ENCODE results near the gene CDC42BPA. TPM values are rescaled to one million over a fixed set of nuclear protein-coding genes. Genes with fewer than 3 reads are reported as not detected.
"Not testable (repeated sequence)": the region's sequence is repeated elsewhere in the genome, so short reads cannot be mapped to it uniquely, and the experiment has no call there.

The CDC42BPA gene
- total RNA-seq, 1 donor, result 2.3 TPM

GRCh38 chr1:227349967-227350366 lies 31.7 kb upstream of the CDC42BPA start:
- Histone ChIP-seq H3K4me1 (ENCODE audit: insufficient read depth, low read length) (no peaks in the 10 kb centered on the region), H3K4me3 (ENCODE audit: low read length) (no peak overlapping the region), H3K27me3 (ENCODE audit: insufficient read depth, low read length) (no peaks in the 10 kb centered on the region), H3K9me3 (ENCODE audit: low read depth, low read length) (no peaks in the 10 kb centered on the region)

- H3K4me3 ChIP-seq (ENCODE audit: low read length), result no peak overlapping the region
- no peaks in the 10 kb centered on the region for H3K9me3 ChIP-seq (ENCODE audit: low read depth, low read length)
- no peaks in the 10 kb centered on the region for H3K4me1 ChIP-seq (ENCODE audit: insufficient read depth, low read length)
- H3K27me3 ChIP-seq (ENCODE audit: insufficient read depth, low read length), result no peaks in the 10 kb centered on the region
Observed at GRCh38 chr1:227343727-227344551, 25.6 kb upstream of the CDC42BPA start.

- no peaks in the 10 kb centered on the region for H3K4me1 ChIP-seq (ENCODE audit: insufficient read depth, low read length)
- H3K4me3 ChIP-seq (ENCODE audit: low read length), result no peak overlapping the region
- H3K27me3 ChIP-seq (ENCODE audit: insufficient read depth, low read length), result no peaks in the 10 kb centered on the region
- no peaks in the 10 kb centered on the region for H3K9me3 ChIP-seq (ENCODE audit: low read depth, low read length)
Observed at GRCh38 chr1:227343206-227343605, 24.9 kb upstream of the CDC42BPA start.

GRCh38 chr1:227342075-227342829 lies 24.0 kb upstream of the CDC42BPA start:
- no peak overlapping the region for H3K4me3 ChIP-seq (ENCODE audit: low read length)
- no peaks in the 10 kb centered on the region for H3K27me3 ChIP-seq (ENCODE audit: insufficient read depth, low read length)
- no peaks in the 10 kb centered on the region for H3K9me3 ChIP-seq (ENCODE audit: low read depth, low read length)
- H3K4me1 ChIP-seq (ENCODE audit: insufficient read depth, low read length), result no peaks in the 10 kb centered on the region

GRCh38 chr1:227336136-227336535 lies 17.8 kb upstream of the CDC42BPA start:
- not testable (repeated sequence) for H3K4me3 ChIP-seq (ENCODE audit: low read length); H3K9me3 ChIP-seq (ENCODE audit: low read depth, low read length); H3K27me3 ChIP-seq (ENCODE audit: insufficient read depth, low read length); H3K4me1 ChIP-seq (ENCODE audit: insufficient read depth, low read length)

GRCh38 chr1:227335242-227336020 lies 17.1 kb upstream of the CDC42BPA start:
- no peak overlapping the region for H3K4me3 ChIP-seq (ENCODE audit: low read length)
- H3K27me3 ChIP-seq (ENCODE audit: insufficient read depth, low read length), result no peaks in the 10 kb centered on the region
- no peaks in the 10 kb centered on the region for H3K4me1 ChIP-seq (ENCODE audit: insufficient read depth, low read length)
- H3K9me3 ChIP-seq (ENCODE audit: low read depth, low read length), result no peaks in the 10 kb centered on the region

- Histone ChIP-seq H3K27me3 (ENCODE audit: insufficient read depth, low read length) (no peaks in the 10 kb centered on the region), H3K4me3 (ENCODE audit: low read length) (no peak overlapping the region), H3K9me3 (ENCODE audit: low read depth, low read length) (no peaks in the 10 kb centered on the region), H3K4me1 (ENCODE audit: insufficient read depth, low read length) (no peaks in the 10 kb centered on the region)
Observed at GRCh38 chr1:227333423-227333822, 15.1 kb upstream of the CDC42BPA start.

GRCh38 chr1:227330279-227331076 lies 12.2 kb upstream of the CDC42BPA start:
- H3K27me3 ChIP-seq (ENCODE audit: insufficient read depth, low read length), result no peaks in the 10 kb centered on the region
- H3K4me1 ChIP-seq (ENCODE audit: insufficient read depth, low read length), result no peaks in the 10 kb centered on the region
- no peak overlapping the region for H3K4me3 ChIP-seq (ENCODE audit: low read length)
- H3K9me3 ChIP-seq (ENCODE audit: low read depth, low read length), result no peaks in the 10 kb centered on the region

GRCh38 chr1:227328405-227329019 lies 10.2 kb upstream of the CDC42BPA start:
- no peaks in the 10 kb centered on the region for H3K9me3 ChIP-seq (ENCODE audit: low read depth, low read length)
- no peak overlapping the region for H3K4me3 ChIP-seq (ENCODE audit: low read length)
- no peaks in the 10 kb centered on the region for H3K27me3 ChIP-seq (ENCODE audit: insufficient read depth, low read length)
- no peaks in the 10 kb centered on the region for H3K4me1 ChIP-seq (ENCODE audit: insufficient read depth, low read length)

- no peaks in the 10 kb centered on the region for H3K4me1 ChIP-seq (ENCODE audit: insufficient read depth, low read length)
- H3K27me3 ChIP-seq (ENCODE audit: insufficient read depth, low read length), result peaks cover 9% of the 10 kb centered on the region
- no peak overlapping the region for H3K4me3 ChIP-seq (ENCODE audit: low read length)
- H3K9me3 ChIP-seq (ENCODE audit: low read depth, low read length), result no peaks in the 10 kb centered on the region
Observed at GRCh38 chr1:227325156-227325555, 6.9 kb upstream of the CDC42BPA start.

- H3K27me3 ChIP-seq (ENCODE audit: insufficient read depth, low read length), result peaks cover 22% of the 10 kb centered on the region
- no peaks in the 10 kb centered on the region for H3K9me3 ChIP-seq (ENCODE audit: low read depth, low read length)
- no peak overlapping the region for H3K4me3 ChIP-seq (ENCODE audit: low read length)
- peaks cover 3% of the 10 kb centered on the region for H3K4me1 ChIP-seq (ENCODE audit: insufficient read depth, low read length)
Observed at GRCh38 chr1:227323967-227324268, 5.6 kb upstream of the CDC42BPA start.

- H3K9me3 ChIP-seq (ENCODE audit: low read depth, low read length), result no peaks in the 10 kb centered on the region
- H3K4me1 ChIP-seq (ENCODE audit: insufficient read depth, low read length), result peaks cover 7% of the 10 kb centered on the region
- no peak overlapping the region for H3K4me3 ChIP-seq (ENCODE audit: low read length)
- H3K27me3 ChIP-seq (ENCODE audit: insufficient read depth, low read length), result peaks cover 25% of the 10 kb centered on the region
Observed at GRCh38 chr1:227323171-227323966, 5.1 kb upstream of the CDC42BPA start.

GRCh38 chr1:227322376-227322775 lies 4.1 kb upstream of the CDC42BPA start:
- H3K4me3 ChIP-seq (ENCODE audit: low read length), result no peak overlapping the region
- peaks cover 11% of the 10 kb centered on the region for H3K4me1 ChIP-seq (ENCODE audit: insufficient read depth, low read length)
- no peaks in the 10 kb centered on the region for H3K9me3 ChIP-seq (ENCODE audit: low read depth, low read length)
- peaks cover 28% of the 10 kb centered on the region for H3K27me3 ChIP-seq (ENCODE audit: insufficient read depth, low read length)

GRCh38 chr1:227321035-227321434 lies 2.7 kb upstream of the CDC42BPA start:
- Histone ChIP-seq H3K9me3 (ENCODE audit: low read depth, low read length) (no peaks in the 10 kb centered on the region), H3K27me3 (ENCODE audit: insufficient read depth, low read length) (peaks cover 41% of the 10 kb centered on the region), H3K4me3 (ENCODE audit: low read length) (no peak overlapping the region), H3K4me1 (ENCODE audit: insufficient read depth, low read length) (peaks cover 12% of the 10 kb centered on the region)

Data from mononuclear cell (primary cell).